Peyer's patch (tissue), 4 donors: ENCODE data around the gene UNC13C. TPM values are rescaled to one million over a fixed set of nuclear protein-coding genes. Genes with fewer than 3 reads are reported as not detected.

Source experiments
- DNase-seq, 3 donors: peaks; one replicate each; pipeline ENCODE4 v3.0.0-alpha.2; 2017 to 2019
- H3K27ac ChIP-seq, 4 donors: fragments of 200-600 bp; sonication (generic); one replicate each; pipeline ENCODE4 v1.5.1; 2016 to 2019
- H3K27me3 ChIP-seq, 2 donors: fragments of 200-600 bp; sonication (generic); one replicate each; pipeline ENCODE4 v1.5.1; 2019
- H3K36me3 ChIP-seq, 3 donors: fragments of 200-600 bp; sonication (generic); one replicate each; pipeline ENCODE4 v1.5.1; 2016 to 2019
- H3K4me1 ChIP-seq, 4 donors: fragments of 200-600 bp; sonication (generic); one replicate each; pipeline ENCODE4 v1.5.1; 2016 to 2019
- H3K4me3 ChIP-seq, 4 donors: fragments of 200-600 bp; sonication (generic); 1 replicate in 3 of 4; 2 replicates in 1 of 4; pipeline ENCODE4 v1.5.1; 2016 to 2019; ENCODE audit warnings: mild to moderate bottlenecking in 1 of 4
- H3K9me3 ChIP-seq, 4 donors: fragments of 200-600 bp; sonication (generic); one replicate each; pipeline ENCODE4 v1.5.1; 2016 to 2019; ENCODE audit warnings: mild to moderate bottlenecking in 1 of 4
- CTCF ChIP-seq, 6 experiments: fragments of 450-650 bp in 4 of 6; fragments of 200-600 bp in 2 of 6; sonication (generic) in 1 of 6; IDR thresholded peaks; one replicate each; pipeline ENCODE4 v1.5.1; 2017 to 2019; ENCODE audit warnings: antibody characterized with exemption in 6 of 6, mild to moderate bottlenecking in 3 of 6, moderate library complexity in 1 of 6
- POLR2A ChIP-seq, 2 donors: fragments of 450-650 bp; IDR thresholded peaks; one replicate each; pipeline ENCODE4 v1.5.1; 2017; ENCODE audit warnings: antibody characterized with exemption in 2 of 2, mild to moderate bottlenecking in 2 of 2, moderate library complexity in 2 of 2
- total RNA-seq, 4 donors: library from RNA; depleted of rRNA; stranded (reverse); fragments of >200 nt; gene quantifications; one replicate each; pipeline ENCODE4 v1.1.0, GENCODE V29; 2016

Gene UNC13C
- total RNA-seq, 4 donors from 2014 or later, result under 0.01 to 3.3 (median 0.35) TPM

DNA sequence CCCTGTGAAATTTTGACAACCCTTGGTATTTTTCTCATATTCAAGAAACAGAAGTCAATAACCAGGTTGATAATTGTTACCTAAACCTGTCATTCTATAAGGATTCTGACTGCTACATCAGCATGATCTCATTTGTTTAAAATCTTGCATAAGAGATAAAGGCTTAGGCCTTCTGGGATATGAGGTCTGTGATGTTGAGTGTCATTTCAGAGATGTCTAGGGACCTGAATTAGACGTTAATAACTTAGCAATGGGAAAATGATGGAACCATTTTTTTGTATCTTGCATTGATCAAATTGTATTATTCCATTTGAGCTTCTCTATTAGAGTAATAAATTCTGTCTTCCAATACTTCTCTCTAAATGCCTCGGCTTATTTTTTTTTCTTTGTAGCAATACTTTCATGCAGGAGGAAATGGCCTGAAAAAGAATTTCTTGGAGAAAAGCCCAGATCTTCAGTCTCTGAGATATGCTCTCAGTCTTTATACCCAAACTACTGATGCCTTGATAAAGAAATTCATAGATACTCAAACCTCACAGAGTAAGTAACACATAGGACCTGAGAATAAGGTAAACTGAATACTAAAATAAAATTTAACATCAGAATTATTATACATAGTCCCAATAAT, 589.3 kb downstream of the UNC13C start:
- Histone ChIP-seq H3K9me3 (no peaks in the 10 kb centered on the region), H3K36me3 (no peaks in the 10 kb centered on the region), H3K4me3 (no peak overlapping the region), H3K4me1 (no peaks in the 10 kb centered on the region), H3K27me3 (no peaks in the 10 kb centered on the region), H3K27ac (no peak overlapping the region)
- TF ChIP-seq CTCF (IDR thresholded peaks at IDR 0.05), result no peak
- TF ChIP-seq POLR2A (IDR thresholded peaks at IDR 0.05), result no peak
- DNase-seq, result no peak

- no peak overlapping the region for H3K4me3 ChIP-seq
Measured at GRCh38 chr15:54568381-54568780, 590.1 kb downstream of the UNC13C start.

DNA sequence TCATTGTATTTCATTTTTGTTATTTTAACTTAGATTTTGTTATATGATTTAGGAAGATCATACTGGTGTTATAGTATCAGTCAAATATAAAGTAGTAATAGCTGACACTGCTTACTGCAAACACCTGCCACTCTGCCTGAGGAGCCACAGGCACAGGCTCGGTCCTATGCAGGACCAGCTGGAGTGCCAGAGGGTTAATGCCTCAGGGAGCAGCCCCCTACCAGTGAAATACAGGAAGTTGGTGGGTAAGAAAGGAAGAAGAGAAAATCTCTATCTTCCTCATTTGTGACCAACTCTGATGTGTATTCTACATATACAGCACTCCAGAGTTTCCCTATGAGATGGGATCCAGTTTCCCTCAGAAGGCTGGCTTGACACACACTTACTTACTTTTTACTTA, 593.3 kb downstream of the UNC13C start:
- Histone ChIP-seq H3K4me3 (no peak overlapping the region), H3K27ac (no peak overlapping the region), H3K9me3 (peaks cover 0 to 2% (median 0%) of the 10 kb centered on the region in 4 donors), H3K4me1 (no peaks in the 10 kb centered on the region), H3K36me3 (no peaks in the 10 kb centered on the region), H3K27me3 (no peaks in the 10 kb centered on the region)
- no peak for DNase-seq
- TF ChIP-seq CTCF (IDR thresholded peaks at IDR 0.05) (no peak), POLR2A (IDR thresholded peaks at IDR 0.05) (no peak)

More at GRCh38 chr15:54568381-54568780, 590.1 kb downstream of the UNC13C start:
- TF ChIP-seq POLR2A (IDR thresholded peaks at IDR 0.05) (no peak), CTCF (IDR thresholded peaks at IDR 0.05) (no peak)
- H3K27ac ChIP-seq, result no peak overlapping the region
- DNase-seq, result no peak
- peaks cover 0 to 2% (median 0%) of the 10 kb centered on the region in 4 donors for H3K9me3 ChIP-seq
- H3K27me3 ChIP-seq, result no peaks in the 10 kb centered on the region
- no peaks in the 10 kb centered on the region for H3K36me3 ChIP-seq
- H3K4me1 ChIP-seq, result no peaks in the 10 kb centered on the region

DNA sequence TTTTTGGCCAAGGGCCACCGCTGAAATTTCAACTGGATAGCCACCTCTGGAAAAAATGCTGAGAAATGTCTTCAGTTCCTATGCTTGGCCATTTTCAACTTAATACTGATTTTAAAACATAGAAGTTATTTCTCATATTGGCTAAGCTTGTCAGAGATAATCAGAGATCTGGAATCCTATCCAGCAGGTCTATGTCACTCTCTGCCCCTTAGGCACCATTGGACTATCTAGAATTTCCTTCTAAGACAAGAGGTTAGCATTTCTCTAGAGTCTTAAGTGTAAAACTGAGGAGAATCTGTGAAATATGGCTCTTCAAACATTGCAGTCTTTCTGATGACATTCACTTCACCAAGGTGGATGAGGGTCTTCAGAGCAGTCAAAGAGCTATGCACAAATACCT, 597.3 kb downstream of the UNC13C start:
- Histone ChIP-seq H3K4me1 (no peaks in the 10 kb centered on the region), H3K27me3 (no peaks in the 10 kb centered on the region), H3K4me3 (no peak overlapping the region), H3K36me3 (no peaks in the 10 kb centered on the region), H3K27ac (no peak overlapping the region), H3K9me3 (peaks cover 0 to 2% (median 0%) of the 10 kb centered on the region in 4 donors)
- no peak for DNase-seq
- TF ChIP-seq CTCF (IDR thresholded peaks at IDR 0.05), result no peak

GRCh38 chr15:54576298-54576935, 598.2 kb downstream of the UNC13C start:
- no peak overlapping the region for H3K27ac ChIP-seq
- no peak for DNase-seq
- H3K36me3 ChIP-seq, result no peaks in the 10 kb centered on the region
- peaks cover 0 to 2% (median 0%) of the 10 kb centered on the region in 4 donors for H3K9me3 ChIP-seq
- no peaks in the 10 kb centered on the region for H3K27me3 ChIP-seq
- TF ChIP-seq CTCF (IDR thresholded peaks at IDR 0.05), result no peak
- TF ChIP-seq POLR2A (IDR thresholded peaks at IDR 0.05), result no peak
- H3K4me1 ChIP-seq, result no peaks in the 10 kb centered on the region
- no peak overlapping the region for H3K4me3 ChIP-seq
